GM19438 (cell line): ENCODE data around the gene TRABD.

Source experiments
- ATAC-seq: cut with Tn5 transposase; IDR thresholded peaks from one replicate; pipeline ENCODE4 v1.9.1; 2021; ENCODE audit warnings: low read depth; ENCODE audit not compliant: unreplicated experiment

Gene TRABD

DNA sequence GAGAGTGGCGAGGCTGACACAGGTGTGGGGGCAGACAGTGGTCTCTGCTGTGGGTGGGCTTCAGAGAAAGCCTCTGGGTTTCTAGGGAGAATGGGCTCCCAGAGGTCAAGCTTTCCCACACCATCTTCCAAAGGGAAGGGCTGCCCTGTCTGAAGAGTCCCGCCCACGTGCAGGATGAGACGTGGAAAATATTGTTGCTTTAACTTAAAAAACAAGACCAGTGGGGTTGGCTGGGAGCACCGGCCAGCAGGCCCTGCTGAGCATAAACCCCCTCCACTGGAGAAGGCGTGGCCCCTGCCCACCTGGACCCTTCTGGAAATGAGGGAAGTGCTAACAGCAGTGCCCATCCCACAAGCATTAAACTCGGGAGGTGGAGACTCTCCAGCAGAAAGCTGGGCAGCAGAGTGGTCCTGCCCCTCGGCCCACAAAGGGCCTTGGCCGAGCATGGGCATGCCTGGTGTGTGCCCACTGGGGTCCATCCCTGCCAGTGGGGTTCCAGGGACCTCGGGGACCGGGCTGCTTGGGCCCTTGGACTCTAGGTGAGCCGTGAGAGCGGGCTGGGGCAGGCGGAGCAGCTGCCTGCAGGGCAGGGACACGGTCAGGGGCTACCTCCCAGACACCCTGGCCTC, 30.5 kb downstream of the TRABD start:
- ATAC-seq: no peak

DNA sequence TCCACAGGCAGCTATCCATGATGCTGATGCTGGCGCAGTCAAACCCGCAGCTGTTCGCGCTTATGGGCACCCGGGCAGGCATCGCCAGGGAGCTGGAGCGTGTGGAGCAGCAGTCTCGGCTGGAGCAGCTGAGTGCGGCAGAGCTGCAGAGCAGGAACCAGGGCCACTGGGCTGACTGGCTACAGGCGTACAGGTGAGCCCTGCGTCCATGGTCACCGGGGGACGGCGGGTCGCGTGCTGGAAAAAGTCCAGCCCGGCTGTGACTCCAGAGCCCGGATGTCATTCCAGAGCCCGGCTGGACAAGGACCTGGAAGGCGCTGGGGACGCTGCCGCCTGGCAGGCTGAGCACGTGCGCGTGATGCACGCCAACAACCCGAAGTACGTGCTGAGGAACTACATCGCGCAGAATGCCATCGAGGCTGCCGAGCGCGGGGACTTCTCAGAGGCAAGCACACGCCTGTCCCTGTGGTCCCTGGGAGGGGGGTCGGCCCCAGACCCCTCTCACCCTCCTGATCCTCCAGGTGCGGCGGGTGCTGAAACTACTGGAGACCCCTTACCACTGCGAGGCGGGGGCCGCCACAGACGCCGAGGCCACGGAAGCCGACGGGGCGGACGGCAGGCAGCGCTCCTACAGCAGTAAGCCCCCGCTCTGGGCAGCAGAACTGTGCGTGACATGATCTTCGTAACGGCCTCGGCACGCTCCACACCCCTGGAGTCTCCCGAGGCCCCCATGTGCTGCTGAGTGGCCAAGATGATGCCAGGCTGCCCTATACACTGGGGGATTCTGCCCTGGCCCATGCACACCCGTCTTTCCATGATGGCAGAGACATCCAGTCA, 31.2 kb downstream of the TRABD start:
- ATAC-seq: no peak

DNA sequence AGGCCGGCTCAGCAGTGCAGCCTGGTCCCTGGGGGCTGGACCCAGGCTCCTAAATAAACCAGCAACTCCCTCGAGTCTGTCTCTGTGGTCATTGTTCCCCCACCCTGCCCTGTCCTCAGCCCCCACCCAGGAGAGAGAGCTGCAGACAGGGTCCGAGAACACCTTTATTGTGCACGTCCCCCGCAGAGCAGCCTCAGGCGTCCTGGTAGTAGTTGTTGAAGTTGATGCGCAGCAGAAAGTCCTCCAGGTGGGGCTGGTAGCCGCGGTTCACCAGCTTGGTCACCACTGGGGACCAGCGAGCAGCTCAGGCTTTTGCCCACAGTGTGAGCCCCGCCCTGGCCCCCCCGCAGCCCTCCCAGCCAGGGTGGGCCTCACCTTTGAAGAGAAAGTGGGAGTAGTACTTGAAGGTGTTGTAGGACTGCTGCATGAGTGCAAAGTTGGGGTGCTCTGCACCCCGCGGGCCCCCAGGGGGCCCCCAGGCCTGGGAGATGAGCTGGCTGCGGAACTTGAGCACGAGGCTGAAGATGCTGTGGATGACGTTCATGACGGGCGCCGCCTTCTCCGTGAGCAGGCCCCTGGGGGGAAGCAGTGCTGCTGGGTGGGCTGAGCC, 31.9 kb downstream of the TRABD start:
- no peak for ATAC-seq

DNA sequence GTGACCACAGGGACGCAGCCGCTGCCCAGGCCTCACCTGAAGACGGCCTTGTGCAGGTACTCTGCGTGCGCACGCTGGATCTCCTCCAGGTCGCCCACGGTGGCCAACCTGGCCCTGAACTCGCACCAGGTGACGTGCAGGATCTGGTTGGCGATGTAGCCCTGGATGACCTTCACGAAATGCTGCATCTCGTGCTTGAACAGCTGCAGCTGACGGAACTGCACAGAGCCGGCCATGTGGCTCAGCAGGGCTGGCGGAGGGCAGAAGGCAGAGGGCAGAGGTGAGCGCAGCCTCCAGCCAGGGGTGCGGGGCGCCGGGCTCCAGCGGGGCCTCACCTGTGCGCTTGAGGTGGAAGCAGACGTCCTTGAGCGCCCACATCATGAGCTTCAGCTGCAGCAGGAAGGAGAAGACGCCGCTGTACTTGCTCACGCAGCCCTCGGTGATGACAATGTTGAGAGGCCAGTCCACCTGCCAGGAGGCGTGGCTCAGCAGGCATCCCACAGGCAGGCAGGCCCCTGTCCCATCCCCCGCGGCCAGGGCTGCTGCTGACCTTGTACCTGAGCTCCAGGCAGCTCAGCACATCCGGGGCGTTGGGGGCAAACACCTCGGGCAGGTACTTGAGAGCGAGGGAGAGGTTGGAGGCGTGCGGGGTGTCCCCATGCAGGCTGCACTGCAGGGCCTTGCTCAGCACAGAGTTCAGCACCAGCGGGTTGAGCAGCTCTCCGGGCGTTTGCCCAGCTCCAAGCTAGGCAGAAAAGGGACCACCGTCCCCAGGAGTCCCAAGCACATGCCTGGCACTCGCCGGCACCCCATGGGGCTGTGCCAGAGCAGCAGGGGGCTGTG, 32.7 kb downstream of the TRABD start:
- no peak for ATAC-seq

DNA sequence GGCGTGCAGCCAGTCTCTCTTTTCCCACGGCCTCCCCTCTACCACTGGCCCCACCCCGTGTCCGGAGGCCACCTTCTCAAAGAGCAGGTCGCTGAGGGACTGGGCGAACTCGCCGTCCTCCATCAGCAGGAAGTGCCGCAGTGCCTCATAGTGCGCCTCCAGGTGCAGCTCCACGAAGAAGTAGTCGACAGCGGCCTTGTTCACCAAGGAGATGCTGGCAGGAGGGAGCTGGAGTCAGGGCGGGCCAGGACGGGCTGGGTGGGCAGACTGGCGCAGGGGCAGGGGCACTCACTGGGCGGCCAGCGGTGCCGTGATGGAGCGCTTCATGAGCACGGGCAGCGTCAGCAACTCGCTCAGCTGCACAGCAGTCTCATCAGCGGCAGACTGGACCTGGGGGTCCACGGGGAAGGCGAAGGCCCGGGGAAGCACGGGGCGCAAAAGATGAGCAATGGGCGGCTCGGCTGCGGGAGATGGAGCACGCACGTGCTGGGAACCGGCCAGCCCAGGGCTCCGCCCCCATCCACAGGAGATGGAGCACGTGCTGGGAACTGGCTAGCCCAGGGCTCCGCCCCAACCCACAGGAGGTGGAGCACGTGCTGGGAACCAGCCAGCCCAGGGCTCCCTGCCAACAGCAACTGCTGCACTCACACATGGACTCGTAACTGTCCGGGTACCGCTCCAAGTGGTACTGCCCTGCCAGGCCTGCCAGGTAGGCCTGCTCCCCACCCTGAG, 33.4 kb downstream of the TRABD start:
- no peak for ATAC-seq

DNA sequence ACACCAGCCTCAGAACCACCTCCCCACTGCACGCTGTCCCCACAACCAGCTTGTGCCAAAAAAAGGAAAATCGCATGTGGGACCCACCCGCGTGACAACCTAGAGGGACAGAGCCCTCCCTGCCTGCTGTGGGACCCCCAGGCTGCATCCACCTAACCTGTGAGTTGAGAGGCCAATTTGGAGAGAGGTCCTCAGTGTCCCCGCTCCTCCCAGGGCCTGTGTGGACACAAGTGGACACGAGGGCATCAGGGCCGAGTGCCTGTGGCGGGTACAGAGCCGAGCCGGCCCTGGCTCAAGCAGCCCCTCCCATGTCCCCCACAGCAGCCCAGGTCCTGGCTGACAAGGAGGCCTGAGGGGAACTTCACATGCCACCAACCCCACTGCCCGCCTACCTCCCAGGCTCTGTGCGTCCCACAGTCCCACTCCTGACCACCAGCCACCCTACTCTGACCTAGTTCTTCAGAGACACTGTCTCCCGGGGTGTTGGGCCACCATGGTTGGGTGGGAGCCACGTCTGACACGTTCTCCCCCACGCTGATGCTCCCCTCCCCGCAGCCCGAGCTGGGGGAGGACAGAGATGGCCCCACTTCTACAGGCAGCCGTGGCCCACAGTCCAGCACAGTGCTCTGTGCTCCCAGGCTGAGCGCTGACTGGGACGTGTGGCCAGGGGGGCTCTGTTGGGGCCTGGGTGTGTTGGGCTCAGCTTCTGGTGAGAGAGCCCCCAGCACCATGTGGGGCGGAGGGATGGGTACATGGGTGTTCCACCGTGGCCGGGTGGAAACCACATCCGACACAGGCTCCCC, 34.3 kb downstream of the TRABD start:
- ATAC-seq: no peak

DNA sequence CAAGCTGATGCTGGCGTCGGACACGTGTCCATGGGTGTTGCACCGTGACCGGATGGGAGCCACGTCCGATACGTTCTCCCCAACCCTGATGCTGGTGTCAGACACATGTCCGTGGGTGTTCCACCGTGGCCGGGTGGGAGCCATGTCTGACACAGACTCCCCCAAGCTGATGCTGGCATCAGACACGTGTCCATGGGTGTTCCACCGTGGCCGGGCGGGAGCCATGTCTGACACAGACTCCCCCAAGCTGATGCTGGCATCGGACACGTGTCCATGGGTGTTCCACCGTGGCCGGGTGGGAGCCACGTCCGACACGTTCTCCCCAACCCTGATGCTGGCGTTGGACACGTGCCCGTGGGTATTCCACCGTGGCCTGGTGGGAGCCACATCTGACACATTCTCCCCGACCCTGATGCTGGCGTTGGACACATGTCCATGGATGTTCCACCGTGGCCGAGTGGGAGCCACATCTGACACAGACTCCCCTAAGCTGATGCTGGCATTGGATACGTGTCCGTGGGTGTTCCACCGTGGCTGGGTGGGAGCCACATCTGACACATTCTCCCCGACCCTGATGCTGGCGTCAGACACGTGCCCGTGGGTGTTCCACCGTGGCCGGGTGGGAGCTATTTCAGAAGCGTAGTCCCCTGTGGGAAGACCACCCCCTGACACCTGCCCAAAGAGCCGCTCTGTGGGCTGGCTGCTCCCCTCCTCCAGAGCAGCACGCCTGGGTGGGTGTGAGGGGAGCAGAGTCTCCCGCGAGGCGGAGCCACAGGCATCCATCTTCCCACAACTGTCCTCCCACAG, 35.1 kb downstream of the TRABD start:
- ATAC-seq: no peak

DNA sequence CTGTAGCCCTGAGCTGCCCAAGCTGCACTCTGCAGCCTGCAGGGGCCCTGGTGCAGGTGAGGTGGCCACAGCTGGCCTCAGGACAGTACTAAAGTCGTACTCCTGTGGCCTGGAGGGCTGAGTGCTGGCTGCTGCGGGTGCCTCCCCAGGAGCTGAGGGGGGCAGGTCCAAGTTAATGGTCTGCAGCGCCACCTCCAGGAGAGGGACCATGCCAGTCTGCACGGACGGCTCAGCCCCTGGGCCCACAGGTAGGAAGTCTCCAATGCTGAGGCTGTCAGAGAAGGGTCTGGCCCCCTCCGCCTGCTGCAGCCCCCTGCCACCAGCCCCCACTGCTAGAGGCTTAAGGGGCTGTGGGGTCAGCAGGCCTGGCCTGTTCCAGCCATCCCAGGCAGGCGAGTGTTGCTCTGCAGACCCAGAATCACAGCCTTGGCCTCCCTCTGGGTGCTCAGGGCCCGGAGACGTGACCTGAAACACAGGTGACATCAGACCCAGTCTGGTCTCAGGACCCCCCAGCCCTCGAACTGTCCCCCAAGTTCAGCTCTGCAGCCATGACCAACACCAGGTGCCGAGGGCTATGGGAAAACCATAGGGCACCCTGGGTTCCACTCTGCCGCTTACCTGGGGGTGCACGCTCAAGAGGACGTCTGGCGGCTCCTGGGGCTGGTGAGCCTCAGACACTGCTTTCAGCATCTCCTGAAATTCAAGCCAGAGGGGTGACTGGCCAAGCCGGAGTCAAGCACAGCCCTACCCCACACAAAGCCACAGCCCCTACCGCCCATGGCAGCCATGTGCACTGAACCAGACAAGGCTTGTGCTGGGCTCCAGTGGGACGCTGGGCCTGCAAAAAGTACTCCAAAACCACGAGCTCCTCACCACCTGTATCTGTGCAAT, 35.9 kb downstream of the TRABD start:
- ATAC-seq: no peak

DNA sequence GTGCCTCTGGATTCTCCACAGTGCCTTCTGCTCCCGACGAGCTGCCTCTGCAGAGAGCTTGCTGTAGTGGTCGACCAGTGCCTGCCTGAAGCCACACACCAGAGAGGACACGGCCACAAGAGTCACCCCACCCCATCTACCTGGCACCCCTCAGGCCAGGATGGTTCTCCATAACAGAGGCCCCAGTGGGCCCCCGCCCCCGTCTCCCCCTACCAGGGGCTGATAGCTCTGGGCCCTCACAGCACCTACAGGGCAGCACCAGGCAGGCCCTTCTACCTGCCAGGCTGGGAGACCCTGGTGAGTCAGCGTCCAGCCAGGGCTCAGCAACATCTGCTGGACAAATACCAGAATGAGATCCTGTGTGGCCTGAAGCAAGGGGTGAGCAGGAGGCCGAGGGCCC, 36.8 kb downstream of the TRABD start:
- no peak for ATAC-seq

DNA sequence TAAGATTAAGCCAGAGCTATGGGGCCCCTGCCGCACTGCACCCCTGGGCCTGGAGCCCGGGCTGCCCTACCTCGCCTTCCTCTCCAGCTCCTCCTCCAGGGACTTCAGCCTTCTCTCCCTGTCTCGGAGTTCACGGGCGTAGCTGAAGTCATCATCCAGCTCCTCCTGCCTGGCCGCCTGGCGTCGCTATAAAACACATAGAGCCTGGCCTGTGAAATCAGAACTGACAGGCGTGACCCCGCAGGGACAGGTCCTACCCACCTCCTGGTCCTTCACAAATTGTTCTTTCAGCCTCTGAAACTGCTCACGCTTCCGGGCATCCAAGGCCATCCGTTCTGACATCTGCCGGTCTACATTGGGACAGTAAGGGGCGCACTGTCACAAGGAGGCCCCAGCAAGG, 38.4 kb downstream of the TRABD start:
- no peak for ATAC-seq

DNA sequence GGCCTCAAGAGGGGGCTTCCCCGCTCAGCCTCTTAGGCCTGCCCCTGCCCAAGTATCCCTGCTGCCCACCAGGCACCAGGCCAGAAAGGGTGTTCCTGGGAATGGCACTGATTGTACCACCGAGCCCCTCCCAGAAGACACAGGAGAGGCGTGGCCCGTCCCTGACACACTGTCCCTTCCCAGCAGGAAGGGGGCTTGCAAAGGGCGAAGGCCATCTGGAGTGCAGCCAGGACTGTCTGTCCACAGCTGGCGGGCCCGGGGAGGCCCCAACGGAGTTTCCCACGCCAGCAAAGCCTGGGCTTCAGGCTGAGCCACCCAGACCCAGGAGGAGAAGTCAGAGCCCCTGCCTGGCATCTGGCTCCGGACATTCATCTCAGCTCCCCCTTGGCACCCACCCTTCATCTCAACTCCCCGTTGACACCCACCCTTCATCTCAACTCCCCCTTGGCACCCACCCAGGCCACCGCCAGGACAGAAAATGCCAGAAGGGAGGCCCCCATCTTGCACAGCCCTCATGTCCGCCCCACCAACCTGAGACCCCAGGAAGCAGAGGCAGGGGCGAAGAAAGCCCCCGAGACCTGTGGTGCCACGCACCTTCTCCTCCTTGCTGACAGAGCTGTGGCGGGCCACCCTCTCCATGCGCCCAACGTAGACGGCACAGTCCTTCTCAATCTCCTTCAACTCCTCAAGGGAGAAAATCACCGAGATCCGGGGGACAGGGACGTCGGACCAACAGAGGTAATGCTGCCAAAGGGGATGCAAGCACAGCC, 39.7 kb downstream of the TRABD start:
- no peak for ATAC-seq

DNA sequence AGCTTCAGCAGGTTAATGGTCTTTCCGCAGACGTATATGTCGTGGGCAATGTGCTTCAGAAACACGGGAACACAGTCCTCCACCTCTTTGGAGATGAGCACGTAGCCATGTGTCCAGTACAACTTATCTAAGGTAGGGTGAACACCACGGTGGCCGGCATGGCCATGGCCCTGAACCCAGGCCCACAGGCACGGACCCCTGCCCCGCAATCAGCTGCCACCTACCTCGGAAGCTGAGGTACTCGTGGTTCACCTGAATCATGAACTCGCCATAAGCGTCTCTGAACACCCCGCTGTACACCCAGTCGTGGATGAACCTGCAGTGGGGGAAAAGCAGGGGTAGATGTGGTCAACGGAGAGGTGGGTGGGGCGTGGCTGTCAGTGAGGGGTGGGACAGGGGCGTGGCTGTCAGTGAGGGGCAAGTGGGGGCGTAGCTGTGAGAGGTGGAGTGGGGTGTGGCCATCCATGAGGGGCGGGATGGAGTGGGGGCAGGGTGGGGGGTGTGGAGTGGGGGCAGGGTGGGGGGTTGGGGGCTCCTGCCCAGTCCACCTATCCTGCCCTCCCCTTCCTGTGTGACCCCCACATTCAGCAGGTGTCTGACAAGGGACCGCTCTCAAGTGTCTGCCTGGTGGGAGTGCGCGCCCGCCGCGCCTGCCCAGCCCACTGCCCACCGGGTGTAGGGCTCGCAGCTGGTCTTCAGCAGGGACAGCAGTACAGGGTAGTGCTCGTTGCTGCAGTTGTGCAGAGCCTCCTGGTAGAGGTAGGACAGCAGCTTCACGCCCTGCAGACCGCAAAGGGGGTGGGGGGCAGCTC, 40.6 kb downstream of the TRABD start:
- ATAC-seq: no peak

DNA sequence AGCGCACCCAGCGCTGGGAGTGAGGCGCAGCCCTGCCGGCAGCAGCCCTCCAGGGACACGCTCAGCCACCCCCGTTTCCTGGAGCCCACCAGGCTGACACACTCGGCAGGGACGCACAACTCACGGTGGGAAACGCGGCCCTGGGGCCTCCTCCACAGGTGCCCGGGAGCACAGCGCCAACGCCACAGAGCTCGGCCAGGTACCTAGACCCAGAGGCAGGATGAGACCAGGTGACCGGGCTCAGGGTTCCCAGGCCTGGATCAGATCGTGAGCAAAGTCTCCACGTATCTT, 41.1 kb downstream of the TRABD start:
- no peak for ATAC-seq

DNA sequence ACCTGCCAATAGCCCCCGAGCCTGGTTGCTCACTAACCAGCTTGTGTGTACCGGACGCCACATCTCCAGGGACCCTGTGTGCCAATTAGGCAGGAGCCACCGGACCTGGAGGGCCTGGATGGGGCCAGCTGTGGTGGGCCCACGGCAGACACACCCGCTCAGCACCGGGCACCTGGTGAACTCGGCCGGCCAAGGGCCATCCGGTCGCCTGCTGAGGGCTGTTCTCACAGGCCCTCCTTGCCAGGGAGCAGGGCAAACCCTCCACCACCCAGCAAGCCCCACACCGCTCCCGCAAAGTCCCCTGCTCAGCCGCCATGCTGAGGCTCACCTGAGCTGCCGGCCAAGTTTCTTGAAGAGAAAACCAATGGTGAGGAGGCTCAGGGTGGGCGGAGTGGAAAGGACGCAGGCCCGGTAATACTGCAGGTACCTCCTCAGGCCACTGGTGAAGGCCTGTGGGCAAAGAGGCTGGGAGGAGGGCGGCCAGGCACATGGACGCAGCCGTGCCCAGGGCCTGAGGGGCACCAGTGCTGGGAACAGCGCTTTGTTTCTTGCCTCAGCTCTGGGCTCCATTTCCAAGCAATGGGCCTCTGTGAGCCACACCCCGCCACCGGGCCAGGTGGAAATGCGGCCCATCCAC, 42.0 kb downstream of the TRABD start:
- no peak for ATAC-seq

DNA sequence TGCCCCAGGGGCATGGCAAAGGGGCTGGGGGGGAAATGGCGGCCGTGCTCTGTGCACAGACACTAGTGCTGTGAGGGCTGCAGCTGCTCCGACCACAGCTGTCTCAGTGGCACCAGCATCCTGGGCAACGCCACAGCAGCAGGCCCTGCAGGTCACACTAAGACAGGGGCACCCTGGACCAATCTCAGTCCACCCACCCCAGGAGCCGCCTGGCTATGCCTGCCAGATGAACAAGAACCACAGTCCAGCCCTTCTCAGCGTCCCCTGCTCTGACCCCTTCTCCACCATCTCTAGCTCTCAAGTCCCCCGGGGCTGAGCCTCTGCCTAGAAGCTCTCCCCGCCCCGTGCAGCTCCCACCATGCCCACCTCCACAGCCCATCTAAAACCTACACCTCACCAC, 42.7 kb downstream of the TRABD start:
- no peak for ATAC-seq

DNA sequence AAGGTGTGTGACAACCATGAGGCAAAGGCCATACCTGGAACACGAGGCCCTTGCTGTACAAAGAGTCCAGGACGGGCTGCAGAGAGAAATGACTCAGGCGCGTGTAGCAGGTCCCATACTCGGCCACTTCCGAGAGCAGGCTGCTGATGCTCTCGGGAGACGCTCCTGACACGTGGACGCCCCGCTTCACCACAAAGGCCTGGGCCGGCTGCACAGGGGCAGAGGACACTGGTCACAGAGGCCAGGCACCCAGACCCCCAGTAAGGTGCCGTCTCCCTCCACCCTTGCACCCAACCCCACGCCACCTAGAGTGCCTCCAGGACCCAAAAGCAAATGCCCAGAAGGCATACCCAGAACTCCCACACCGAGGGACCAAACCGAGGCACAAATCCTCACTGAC, 43.7 kb downstream of the TRABD start:
- ATAC-seq: no peak
